ENCODE data around the gene TP53TG5. TPM values are rescaled to one million over a fixed set of nuclear protein-coding genes. Genes with fewer than 3 reads are reported as not detected.
A peak's percentile ranks its signal among the peaks of the same experiment; 100 is the strongest.

The TP53TG5 gene
- total RNA-seq, 4 donors from 2014 or later = not detected

DNA sequence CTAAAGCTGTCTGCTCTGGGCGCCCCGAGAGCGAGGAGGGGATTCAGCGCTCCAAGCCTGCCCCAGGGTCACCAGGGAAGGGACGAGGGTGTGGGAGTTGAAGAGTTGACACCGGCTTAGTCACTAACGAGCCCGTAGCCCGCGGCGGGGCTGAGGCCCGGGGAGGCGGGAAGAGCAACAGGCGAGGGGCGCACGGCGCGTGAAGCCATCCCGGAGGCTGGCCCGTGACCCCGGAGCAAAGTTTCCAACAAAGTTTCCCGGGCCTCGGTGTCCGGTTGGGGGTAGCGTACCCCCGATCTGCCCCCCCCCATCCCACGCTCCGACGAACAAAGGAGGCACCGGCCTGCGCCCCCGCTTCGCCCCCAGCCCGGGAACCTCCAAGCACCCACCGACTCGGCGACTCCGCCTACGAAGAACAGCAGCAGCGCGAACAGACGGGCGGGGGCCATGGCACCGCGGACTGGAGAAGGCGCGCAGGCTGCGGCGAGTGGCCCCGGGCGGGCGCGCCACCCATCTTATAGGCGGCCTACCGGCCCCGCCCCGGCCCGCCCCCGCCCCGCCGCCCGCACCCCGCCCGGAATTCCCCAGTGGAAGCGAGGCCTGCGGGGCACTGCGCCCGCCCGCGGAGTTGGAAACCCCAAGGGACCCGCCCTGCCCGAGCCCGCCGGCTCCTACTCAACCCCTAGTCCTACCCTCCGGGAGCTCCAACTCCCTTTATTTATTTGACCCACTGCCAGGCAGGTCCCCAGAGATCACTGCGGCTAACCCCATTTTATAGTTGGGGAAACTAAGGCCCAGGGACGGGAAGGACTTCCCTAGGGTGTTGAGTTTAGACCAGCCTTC, 30.0 kb downstream of the TP53TG5 start, which contains the start of gene SDC4:
Gene SDC4, minus strand, starts transcription at position 489 of the 843 bp plus-strand sequence. Its CDS starts 40 bp downstream, at position 449.
- H3K4me1 ChIP-seq = peaks cover 0 to 38% (median 7%) of the 10 kb centered on the region in 4 donors
- DNase-seq = peak; percentile 36 to 85 (median 81)
- H3K4me3 ChIP-seq = peak within 1 kb of the TSS; percentile 52 to 90 (median 66)
- no peaks in the 10 kb centered on the region for H3K9me3 ChIP-seq
- TF ChIP-seq, protein P1, sequence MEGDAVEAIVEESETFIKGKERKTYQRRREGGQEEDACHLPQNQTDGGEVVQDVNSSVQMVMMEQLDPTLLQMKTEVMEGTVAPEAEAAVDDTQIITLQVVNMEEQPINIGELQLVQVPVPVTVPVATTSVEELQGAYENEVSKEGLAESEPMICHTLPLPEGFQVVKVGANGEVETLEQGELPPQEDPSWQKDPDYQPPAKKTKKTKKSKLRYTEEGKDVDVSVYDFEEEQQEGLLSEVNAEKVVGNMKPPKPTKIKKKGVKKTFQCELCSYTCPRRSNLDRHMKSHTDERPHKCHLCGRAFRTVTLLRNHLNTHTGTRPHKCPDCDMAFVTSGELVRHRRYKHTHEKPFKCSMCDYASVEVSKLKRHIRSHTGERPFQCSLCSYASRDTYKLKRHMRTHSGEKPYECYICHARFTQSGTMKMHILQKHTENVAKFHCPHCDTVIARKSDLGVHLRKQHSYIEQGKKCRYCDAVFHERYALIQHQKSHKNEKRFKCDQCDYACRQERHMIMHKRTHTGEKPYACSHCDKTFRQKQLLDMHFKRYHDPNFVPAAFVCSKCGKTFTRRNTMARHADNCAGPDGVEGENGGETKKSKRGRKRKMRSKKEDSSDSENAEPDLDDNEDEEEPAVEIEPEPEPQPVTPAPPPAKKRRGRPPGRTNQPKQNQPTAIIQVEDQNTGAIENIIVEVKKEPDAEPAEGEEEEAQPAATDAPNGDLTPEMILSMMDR (IDR thresholded peaks at IDR 0.05) = no peak
- TF ChIP-seq POLR2A (IDR thresholded peaks at IDR 0.05) = peak; percentile 95 to 97
- H3K27ac ChIP-seq = peak within 1 kb of the TSS; percentile 76 to 96 (median 87)
- no peaks in the 10 kb centered on the region for H3K36me3 ChIP-seq
- H3K27me3 ChIP-seq = no peaks in the 10 kb centered on the region

DNA sequence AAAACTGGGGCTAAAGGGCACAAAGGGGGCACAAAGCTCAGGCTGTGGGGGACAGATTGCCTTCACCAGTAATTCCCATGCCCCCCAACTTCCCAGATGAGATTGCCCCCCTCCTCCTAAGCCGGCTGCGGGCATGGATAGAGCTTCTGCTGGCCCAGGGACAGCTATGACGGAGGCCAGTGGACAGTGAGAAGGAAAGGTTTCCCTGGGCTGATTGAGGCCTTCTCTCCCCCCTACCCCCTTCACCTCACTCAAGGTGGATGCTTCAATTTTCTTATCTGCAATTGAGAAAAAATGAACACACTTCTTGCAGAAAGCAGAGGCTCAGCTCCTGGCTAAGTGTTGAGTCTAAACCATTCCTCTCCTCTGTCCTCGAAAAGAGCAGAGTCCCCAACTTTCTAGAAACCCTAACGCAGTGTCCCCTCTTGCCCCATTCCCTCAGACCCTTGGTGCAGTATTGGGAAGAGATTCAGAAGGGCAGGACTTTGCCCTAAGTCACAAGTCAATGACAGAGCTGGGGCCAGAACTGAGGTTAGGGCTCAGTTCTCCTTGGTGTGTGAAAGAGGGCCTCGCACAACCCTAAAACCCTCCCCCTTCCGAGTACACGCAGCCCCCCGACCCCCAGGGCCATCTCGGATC, 30.7 kb downstream of the TP53TG5 start:
- Histone ChIP-seq H3K27me3 (no peaks in the 10 kb centered on the region), H3K27ac (peak overlapping the region; percentile 76 to 96 (median 87)), H3K4me3 (peak overlapping the region; percentile 52 to 90 (median 66)), H3K9me3 (no peaks in the 10 kb centered on the region), H3K4me1 (peaks cover 0 to 46% (median 7%) of the 10 kb centered on the region in 4 donors), H3K36me3 (no peaks in the 10 kb centered on the region)
- TF ChIP-seq POLR2A (IDR thresholded peaks at IDR 0.05) = no peak
- TF ChIP-seq, protein P1 (IDR thresholded peaks at IDR 0.05) = no peak
- DNase-seq = no peak

DNA sequence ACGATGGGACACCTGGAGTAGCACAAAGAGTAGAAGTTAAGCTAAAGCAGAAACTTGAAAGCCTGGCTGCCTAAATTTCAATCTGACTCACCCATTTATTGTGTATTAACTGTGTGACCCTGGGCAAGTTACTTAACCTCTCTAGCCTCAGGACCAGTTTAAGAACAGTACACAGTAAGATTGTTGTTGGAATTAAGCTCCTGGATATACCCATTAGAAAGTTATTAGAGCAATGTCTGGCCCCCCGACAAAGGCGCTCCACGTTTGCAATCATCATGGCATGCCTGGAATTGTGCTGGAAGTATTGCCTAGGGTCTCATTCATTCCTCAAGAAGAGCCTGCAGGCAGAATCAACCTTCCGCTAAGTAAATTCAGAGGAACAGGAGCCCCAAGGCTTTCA, 31.3 kb downstream of the TP53TG5 start:
- Histone ChIP-seq H3K27ac (peak overlapping the region; percentile 76 to 96 (median 87)), H3K4me3 (peak overlapping the region; percentile 12 to 90 (median 62)), H3K36me3 (no peaks in the 10 kb centered on the region), H3K9me3 (no peaks in the 10 kb centered on the region), H3K27me3 (no peaks in the 10 kb centered on the region), H3K4me1 (peaks cover 0 to 51% (median 7%) of the 10 kb centered on the region in 4 donors)
- TF ChIP-seq, protein P1 (IDR thresholded peaks at IDR 0.05) = no peak
- TF ChIP-seq POLR2A (IDR thresholded peaks at IDR 0.05) = no peak
- no peak for DNase-seq

DNA sequence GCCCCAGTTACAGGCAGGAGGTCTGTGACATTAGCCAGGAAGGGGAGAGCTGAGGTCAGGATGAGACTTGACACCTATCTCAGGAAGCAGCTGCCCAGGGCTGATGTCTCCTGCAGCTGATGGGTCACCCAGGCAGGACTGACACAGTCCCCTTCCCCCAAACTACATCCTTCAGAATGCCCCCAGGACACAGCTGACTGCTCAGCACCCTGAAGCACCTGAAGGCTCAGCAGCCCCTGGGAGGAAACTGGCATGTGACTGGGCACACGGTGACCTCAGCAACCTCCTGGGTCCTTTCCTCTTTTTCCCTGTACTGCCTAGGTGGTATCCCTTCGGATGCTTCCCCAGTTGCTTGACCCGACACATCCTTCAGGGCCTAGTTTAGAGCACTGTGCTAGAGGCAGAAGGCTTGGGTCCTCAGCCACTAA, 31.8 kb downstream of the TP53TG5 start:
- Histone ChIP-seq H3K27ac (peak overlapping the region in 3 of 4 donors; percentile 82 to 96 (median 92)), H3K27me3 (no peaks in the 10 kb centered on the region), H3K4me1 (peaks cover 0 to 57% (median 7%) of the 10 kb centered on the region in 4 donors), H3K4me3 (peak overlapping the region in 3 of 4 donors; percentile 52 to 90 (median 73)), H3K36me3 (no peaks in the 10 kb centered on the region), H3K9me3 (no peaks in the 10 kb centered on the region)
- no peak for TF ChIP-seq POLR2A (IDR thresholded peaks at IDR 0.05)
- TF ChIP-seq, protein P1 (IDR thresholded peaks at IDR 0.05) = no peak
- DNase-seq = peak in 1 of 3 donors; percentile 52

DNA sequence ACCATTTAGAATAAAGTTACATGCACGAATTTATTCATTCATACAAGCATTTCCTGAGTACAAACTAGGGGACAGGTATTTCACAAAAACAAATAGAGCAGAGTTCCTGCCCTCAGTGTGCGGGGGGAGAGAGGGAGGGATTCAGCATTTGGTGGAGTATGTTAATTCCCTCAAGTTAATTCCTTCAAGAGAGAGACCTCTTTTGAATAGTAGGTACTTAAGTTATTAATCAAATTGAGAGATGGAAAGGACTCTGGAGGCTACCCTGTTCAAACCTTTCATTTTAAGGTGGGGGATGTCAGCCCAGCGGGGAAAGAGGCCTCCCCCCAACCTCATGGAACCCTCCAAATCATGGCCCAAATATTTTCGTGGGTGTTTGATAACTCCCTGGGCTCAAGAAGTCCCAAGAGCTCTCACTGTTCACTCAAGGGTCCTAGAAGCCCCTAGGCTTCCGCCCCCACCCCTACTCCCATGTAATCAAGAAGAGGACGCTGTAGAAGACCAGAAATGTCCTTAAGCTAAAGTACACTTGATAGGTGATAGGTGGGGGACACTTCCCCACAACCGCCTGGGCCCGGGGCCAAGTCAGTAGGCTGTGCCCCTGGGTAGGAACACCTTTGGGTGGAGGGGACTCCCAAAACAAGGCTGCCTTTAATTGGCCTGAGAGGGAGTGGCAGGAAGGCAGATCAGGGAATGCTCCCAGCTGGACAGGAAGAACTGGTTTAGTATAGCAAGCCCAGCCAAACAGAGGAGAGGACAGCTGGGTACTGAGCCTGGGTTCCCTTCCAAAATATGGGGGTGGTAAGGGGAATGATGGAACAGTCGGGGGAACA, 32.8 kb downstream of the TP53TG5 start:
- Histone ChIP-seq H3K27ac (peak overlapping the region; percentile 18 to 96 (median 87)), H3K4me1 (peaks cover 0 to 66% (median 7%) of the 10 kb centered on the region in 4 donors), H3K36me3 (no peaks in the 10 kb centered on the region), H3K27me3 (no peaks in the 10 kb centered on the region), H3K4me3 (peak overlapping the region in 2 of 4 donors; percentile 73 to 90), H3K9me3 (no peaks in the 10 kb centered on the region)
- TF ChIP-seq, protein P1 (IDR thresholded peaks at IDR 0.05) = no peak
- DNase-seq = peak in 2 of 3 donors; percentile 59 to 63

Measured in Peyer's patch (tissue), 4 donors.